ENCODE data around the gene TMEM87B. TPM values are rescaled to one million over a fixed set of nuclear protein-coding genes. Genes with fewer than 3 reads are reported as not detected.

Gene TMEM87B
- total RNA-seq (2021; ENCODE audit: unreplicated experiment) (14.8 TPM), Bru-seq, nascent RNA (percentile 75 among the genes with signal in this experiment), BruChase-seq, experiment 1, labeled RNA remaining after a 6-hour chase (percentile 77 among the genes with signal in this experiment), BruChase-seq, experiment 2, labeled RNA remaining after a 2-hour chase (percentile 83 among the genes with signal in this experiment)
- polyA plus RNA-seq (2012), result 4.4 and 5.5 TPM in 2 replicates
- long read RNA-seq, full-length matches to known transcripts, result 12 of 20 reads
- long read RNA-seq, partial matches to known transcripts, result 4 of 20 reads
- long read RNA-seq, other reads (novel, unspliced or antisense), result 4 of 20 reads

GRCh38 chr2:112054847-112055729 is at the start of gene TMEM87B:
Gene TMEM87B (plus strand): TSS chr2:112055269. CDS start chr2:112055592, 323 bp downstream.
- RAD21 ChIA-PET (ENCODE audit: low non-redundant PET in 1 of 2, low total read pairs in 2 of 2, uncharacterized antibody in 2 of 2, unreplicated experiment in 2 of 2), result interaction anchor here (0.6 to 1.5 kb wide), 2 partner anchors 157 to 380 kb away, joined by 3 to 4 read pairs; partner anchors contain the start of gene MERTK (in 1 of the 2)
- CTCF ChIA-PET, result interaction anchor here (0.8 kb wide), 1 partner anchor 168 kb away, joined by 4 read pairs; no protein-coding TSS in a partner anchor

More at GRCh38 chr2:112054847-112055729, at the start of gene TMEM87B:
- Histone ChIP-seq H3K27ac (ENCODE audit: low read depth, low read length) (peak within 1 kb of the TSS; percentile 95), H3K9me3 (ENCODE audit: control insufficient read depth in 1 of 2, insufficient read depth in 1 of 2, low read depth in 1 of 2, low read length in 2 of 2) (no peaks in the 10 kb centered on the region), H3K4me1 (ENCODE audit: control insufficient read depth in 1 of 2, insufficient read depth in 2 of 2, low read length in 2 of 2) (peaks cover 16 to 21% of the 10 kb centered on the region in 2 experiments), H2AFZ (ENCODE audit: low read depth, low read length, poor library complexity, severe bottlenecking) (peak within 1 kb of the TSS; percentile 96), H3K9me2 (ENCODE audit: insufficient read depth) (no peaks in the 10 kb centered on the region), H3K9ac (ENCODE audit: low read length) (peak within 1 kb of the TSS; percentile 90), H3K27me3 (ENCODE audit: insufficient read depth, low read length) (no peaks in the 10 kb centered on the region), H3K36me3 (ENCODE audit: control insufficient read depth in 1 of 2, insufficient read depth in 2 of 2, low read length in 2 of 2) (no peaks in the 10 kb centered on the region), H3K4me2 (ENCODE audit: low read length) (peak within 1 kb of the TSS; percentile 97), H3K4me3 (replicated peaks in 1 of 2; ENCODE audit: low read depth in 1 of 2, low read length in 2 of 2) (peak within 1 kb of the TSS; percentile 62 to 89), H3K79me2 (ENCODE audit: insufficient read depth, low read length) (peaks cover 18% of the 10 kb centered on the region), H4K20me1 (ENCODE audit: insufficient read depth) (no peaks in the 10 kb centered on the region)
- TF ChIP-seq ZBTB33 (IDR thresholded peaks at IDR 0.05; ENCODE audit: extremely low read depth, insufficient replicate concordance, low read length) (no peak), SP1 (IDR thresholded peaks at IDR 0.05; ENCODE audit: low read depth) (peak; percentile 47), RAD21 (IDR thresholded peaks at IDR 0.05; ENCODE audit: low read depth) (no peak), JUND (IDR thresholded peaks at IDR 0.05) (no peak), POLR2AphosphoS5 (IDR thresholded peaks at IDR 0.05; ENCODE audit: low read depth, low read length) (peak; percentile 46), YY1 (IDR thresholded peaks at IDR 0.05; ENCODE audit: extremely low read depth, insufficient replicate concordance, low read depth, low read length) (peak; percentile 79), REST (IDR thresholded peaks at IDR 0.05; ENCODE audit: low read depth) (no peak), SIN3A (IDR thresholded peaks at IDR 0.05; ENCODE audit: low read depth) (peak; percentile 63), ZFX (IDR thresholded peaks at IDR 0.05) (peak; percentile 77), ELF1 (IDR thresholded peaks at IDR 0.05; ENCODE audit: borderline replicate concordance, low read depth) (no peak), MAX (IDR thresholded peaks at IDR 0.05) (peak; percentile 76), EGR1 (IDR thresholded peaks at IDR 0.05; ENCODE audit: low read depth) (peak; percentile 96)
- no TSS peak for BruUV-seq (replicated peaks)
- ATAC-seq (peak; percentile 74), DNase-seq (ENCODE audit: low read depth, low spot score) (peak; percentile 87)
- intact Hi-C loops (cut with micrococcal nuclease), result loop anchor here (2.0 to 5.0 kb wide), 2 partner anchors 487 to 528 kb away; partner anchors contain the start of gene POLR1B
- POLR2A ChIA-PET, result interaction anchor here (0.6 to 1.5 kb wide), 5 partner anchors 9 to 483 kb away, joined by 3 to 13 read pairs (median 4); partner anchors contain the start of gene MERTK

All from HCT116 (cell line).